ENCODE results near the gene INMT.

Gene INMT

GRCh38 chr7:30752979-30753378 lies 1.0 kb downstream of the INMT start:
- no peak for DNase-seq (ENCODE audit: low read depth)

DNA sequence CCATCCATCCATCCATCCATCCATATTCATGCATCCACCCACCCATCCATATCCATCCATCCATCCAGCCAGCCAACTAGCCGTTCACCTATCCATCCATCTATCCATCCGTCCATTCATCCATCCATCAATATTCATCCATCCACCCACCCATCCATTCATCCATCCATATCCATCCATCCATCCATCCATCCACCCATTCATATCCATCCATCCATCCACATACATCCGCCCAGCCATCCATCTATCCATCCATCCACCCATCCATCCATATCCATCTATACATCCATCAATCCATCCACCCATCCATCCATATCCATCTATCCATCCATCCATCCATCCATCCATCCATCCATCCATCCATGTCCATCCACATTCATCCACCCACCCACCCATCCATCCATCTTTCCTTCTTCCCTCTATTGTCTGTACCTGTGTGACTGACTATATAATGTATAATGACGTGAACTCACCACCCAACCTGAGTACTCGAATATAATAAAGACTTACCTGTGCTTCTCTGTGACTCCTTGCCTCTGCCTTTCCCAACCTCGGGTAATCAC lies 2.5 kb downstream of the INMT start:
- DNase-seq (ENCODE audit: low read depth), result no peak

DNA sequence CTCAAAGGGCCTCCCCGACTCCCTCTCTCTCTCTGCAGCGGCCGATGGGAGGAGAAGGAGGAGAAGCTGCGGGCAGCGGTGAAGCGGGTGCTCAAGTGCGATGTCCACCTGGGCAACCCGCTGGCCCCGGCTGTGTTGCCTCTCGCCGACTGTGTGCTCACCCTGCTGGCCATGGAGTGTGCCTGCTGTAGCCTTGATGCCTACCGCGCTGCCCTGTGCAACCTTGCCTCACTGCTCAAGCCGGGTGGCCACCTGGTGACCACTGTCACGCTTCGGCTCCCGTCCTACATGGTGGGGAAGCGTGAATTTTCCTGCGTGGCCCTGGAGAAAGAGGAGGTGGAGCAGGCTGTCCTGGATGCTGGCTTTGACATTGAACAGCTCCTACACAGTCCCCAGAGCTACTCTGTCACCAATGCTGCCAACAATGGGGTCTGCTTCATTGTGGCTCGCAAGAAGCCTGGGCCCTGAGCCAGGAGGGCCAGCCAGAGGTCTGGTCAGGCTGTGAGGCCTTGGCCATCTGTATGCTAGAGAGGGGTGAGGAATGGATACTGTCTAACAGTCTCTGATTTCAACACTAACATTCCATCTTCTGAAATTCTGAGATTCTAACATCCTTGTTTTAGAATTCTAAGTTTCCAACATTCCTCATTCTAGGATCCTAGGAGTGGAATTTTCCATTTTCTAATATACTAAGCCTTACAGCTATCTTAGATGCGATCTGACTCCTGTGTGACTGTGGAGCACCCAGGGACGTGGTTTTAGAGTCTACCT lies 3.6 kb downstream of the INMT start:
- DNase-seq (ENCODE audit: low read depth), result no peak

DNA sequence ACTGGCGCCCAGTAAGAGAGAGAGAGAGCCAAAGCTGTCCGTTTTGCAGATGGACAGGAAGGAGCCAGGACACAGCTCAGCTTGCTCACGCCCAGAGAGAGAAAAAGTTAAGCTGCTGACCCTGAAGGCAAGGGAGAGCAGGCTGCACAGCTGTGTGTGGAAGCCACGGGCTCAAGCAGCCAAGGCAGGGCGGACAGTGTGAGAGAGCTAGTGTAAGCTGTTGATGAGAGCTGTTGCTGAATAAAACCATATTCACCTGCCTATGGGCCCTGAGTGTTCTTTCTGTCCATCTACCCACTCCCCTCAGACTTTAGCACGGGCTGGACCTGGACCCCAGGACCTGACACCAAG lies 5.4 kb downstream of the INMT start:
- DNase-seq (ENCODE audit: low read depth), result no peak

GRCh38 chr7:30760514-30761213 lies 8.7 kb downstream of the INMT start:
- no peak for DNase-seq (ENCODE audit: low read depth)

GRCh38 chr7:30761214-30762156 lies 9.6 kb downstream of the INMT start:
- DNase-seq (ENCODE audit: low read depth), result no peak

GRCh38 chr7:30764030-30764975 lies 12.4 kb downstream of the INMT start:
- no peak for DNase-seq (ENCODE audit: low read depth)

GRCh38 chr7:30765408-30765807 lies 13.5 kb downstream of the INMT start:
- no peak for DNase-seq (ENCODE audit: low read depth)

GRCh38 chr7:30770845-30771173 lies 18.9 kb downstream of the INMT start:
- no peak for DNase-seq (ENCODE audit: low read depth)

- DNase-seq (ENCODE audit: low read depth), result peak; percentile 32
Measured at GRCh38 chr7:30771174-30771879, 19.4 kb downstream of the INMT start, which contains the start of gene MINDY4. MINDY4 (plus strand) TSS chr7:30771417; CDS start chr7:30771494, 77 bp downstream.

- DNase-seq (ENCODE audit: low read depth), result no peak
Measured at GRCh38 chr7:30771880-30772425, 20.0 kb downstream of the INMT start.

DNA sequence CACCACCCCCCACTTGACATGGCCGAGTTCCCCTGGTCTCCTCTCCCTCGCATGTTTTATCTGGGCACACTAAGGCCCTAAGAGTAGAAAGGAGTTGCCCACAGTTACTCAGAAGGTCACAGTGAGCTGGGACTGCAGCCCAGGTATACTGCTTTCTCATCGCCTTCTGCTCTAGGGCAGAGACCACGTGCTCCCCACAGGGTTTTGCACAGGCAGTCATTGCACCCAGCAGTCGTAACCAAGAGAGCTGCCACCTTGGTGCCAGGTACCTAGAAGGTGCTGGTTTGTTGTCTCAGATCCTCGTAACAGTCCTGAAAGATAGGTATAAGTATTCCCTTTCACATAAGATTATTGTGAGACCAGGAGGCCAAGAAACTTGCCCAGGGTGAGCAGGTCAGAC lies 21.0 kb downstream of the INMT start:
- DNase-seq (ENCODE audit: low read depth), result no peak

GRCh38 chr7:30775992-30776391 lies 24.1 kb downstream of the INMT start:
- DNase-seq (ENCODE audit: low read depth), result no peak

DNA sequence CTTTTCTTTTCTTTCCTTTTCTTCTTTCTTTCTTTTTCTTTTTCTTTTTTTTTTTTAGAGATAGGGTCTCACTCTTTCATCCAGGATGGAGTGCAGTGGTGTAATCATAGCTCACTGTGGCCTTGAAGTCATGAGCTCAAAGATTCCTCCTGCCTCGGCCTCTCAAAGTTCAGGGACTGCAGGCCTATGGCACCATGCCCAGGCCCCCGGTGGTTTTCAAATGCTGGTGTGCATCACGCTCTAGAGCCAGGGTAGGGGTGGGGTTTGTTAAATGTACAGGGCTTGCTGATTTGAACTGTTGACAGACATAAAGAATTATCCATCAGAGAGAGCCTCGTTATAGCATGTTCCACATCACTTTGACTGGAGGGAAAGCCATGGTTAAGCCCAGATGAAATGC lies 25.0 kb downstream of the INMT start:
- no peak for DNase-seq (ENCODE audit: low read depth)

- DNase-seq (ENCODE audit: low read depth), result no peak
Measured at GRCh38 chr7:30778255-30779025, 26.5 kb downstream of the INMT start.

DNA sequence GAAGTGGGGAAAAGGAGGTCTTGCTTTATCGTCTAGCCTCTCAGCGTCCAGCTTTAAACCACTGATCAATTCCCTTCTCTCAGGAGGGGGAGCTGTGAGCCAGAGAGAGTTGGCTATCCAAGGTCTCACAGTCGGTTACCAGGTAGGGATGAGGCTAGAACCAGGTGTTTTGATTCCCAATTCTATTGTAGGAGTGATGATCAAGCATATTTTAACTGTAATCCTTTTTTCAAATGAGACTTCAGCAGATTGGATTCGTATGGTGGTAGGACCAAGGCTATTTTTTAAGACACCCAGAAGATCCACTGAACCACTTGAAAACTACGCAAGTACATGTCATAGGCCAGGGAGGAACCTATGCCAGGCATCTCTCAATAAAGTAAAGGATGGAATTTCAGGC lies 27.6 kb downstream of the INMT start:
- no peak for DNase-seq (ENCODE audit: low read depth)

GRCh38 chr7:30780941-30781340 lies 29.0 kb downstream of the INMT start:
- no peak for DNase-seq (ENCODE audit: low read depth)

DNA sequence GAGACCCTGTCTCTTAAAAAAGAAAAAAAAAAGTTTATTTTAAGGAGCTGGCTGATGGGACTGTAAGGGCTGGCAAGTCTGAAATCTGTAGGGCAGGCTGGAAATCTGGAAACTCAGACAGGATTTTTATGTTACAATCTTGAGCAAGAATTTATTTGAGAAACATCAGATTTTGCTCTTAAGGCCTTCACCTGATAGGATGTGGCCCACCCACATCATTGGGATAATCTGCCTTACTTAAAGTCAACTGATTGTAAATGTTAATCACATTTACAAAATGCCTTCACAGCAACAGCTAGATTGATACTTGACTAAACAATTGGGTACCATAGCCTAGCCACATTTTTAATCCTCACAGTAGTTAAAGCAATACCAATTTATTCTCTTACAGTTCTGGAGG lies 30.8 kb downstream of the INMT start:
- no peak for DNase-seq (ENCODE audit: low read depth)

GRCh38 chr7:30785786-30786185 lies 33.9 kb downstream of the INMT start:
- no peak for DNase-seq (ENCODE audit: low read depth)

DNA sequence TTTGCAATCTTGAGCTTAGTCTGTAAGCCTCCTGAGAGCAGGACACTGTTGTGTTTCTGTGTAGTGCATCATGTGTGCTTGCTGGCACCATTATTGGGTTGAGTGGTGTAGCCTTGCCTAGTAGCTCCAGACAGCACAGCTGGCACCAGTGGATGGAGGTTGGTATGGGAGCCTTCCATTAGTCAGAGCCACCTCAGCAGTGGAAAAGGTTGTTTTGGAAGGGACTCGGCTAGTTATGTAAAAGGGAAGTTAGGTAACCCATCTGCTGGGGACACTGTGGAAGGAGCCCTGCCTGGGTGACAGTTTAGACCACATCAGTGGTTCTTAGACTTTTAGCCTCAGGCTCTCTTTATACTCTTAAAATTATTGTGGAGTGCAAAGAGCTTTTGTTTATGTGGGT lies 35.6 kb downstream of the INMT start:
- no peak for DNase-seq (ENCODE audit: low read depth)
